ENCODE measurements around the gene RAN. TPM values are rescaled to one million over a fixed set of nuclear protein-coding genes. Genes with fewer than 3 reads are reported as not detected.

Gene RAN
- total RNA-seq, 1 donor from 2014 or later = 300 TPM

DNA sequence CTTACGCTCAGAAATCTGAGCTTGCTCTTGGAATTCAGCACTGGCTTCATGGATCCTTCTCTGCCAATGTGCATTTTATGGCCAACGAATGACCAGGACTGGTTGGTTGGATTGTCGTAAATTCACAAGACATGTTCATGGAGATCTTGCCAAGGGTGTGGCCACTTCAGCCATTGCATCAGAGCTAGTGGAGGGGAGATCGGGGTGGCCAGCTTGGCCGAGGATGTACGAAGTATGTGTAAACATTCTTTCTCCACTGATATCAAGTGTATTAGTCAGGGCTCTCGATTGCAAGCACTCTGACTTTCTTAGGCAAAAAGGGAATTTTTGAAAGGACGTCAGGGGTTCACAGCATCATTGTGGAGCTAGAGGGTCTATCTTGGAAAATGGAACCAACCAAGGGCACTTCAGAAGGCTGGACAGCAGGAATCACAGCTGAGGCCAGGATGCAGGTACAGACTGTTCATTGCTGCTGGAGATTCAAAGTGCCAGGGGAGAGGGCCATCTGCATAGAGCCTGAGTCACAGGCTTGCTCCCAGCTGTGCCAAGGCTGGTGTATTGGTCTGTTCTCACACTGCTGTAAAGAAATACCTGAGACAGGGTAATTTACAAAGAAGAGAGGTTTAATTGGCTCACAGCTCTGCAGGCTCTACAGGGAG is 49.0 kb downstream of the RAN start:
- peaks cover 5% of the 10 kb centered on the region for H3K27me3 ChIP-seq (ENCODE audit: low read depth)
- intact Hi-C loops (cut with DNase I) = no loop called here
- ATAC-seq (peak; percentile 87 to 90), DNase-seq (peak; percentile 88)
- TF ChIP-seq, protein P1, sequence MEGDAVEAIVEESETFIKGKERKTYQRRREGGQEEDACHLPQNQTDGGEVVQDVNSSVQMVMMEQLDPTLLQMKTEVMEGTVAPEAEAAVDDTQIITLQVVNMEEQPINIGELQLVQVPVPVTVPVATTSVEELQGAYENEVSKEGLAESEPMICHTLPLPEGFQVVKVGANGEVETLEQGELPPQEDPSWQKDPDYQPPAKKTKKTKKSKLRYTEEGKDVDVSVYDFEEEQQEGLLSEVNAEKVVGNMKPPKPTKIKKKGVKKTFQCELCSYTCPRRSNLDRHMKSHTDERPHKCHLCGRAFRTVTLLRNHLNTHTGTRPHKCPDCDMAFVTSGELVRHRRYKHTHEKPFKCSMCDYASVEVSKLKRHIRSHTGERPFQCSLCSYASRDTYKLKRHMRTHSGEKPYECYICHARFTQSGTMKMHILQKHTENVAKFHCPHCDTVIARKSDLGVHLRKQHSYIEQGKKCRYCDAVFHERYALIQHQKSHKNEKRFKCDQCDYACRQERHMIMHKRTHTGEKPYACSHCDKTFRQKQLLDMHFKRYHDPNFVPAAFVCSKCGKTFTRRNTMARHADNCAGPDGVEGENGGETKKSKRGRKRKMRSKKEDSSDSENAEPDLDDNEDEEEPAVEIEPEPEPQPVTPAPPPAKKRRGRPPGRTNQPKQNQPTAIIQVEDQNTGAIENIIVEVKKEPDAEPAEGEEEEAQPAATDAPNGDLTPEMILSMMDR (IDR thresholded peaks at IDR 0.05) = no peak
- H3K4me3 ChIP-seq = no peak overlapping the region
- no peaks in the 10 kb centered on the region for H3K9me3 ChIP-seq
- no peaks in the 10 kb centered on the region for H3K36me3 ChIP-seq
- H3K27ac ChIP-seq = peak overlapping the region; percentile 67
- H3K4me1 ChIP-seq = peaks cover 28% of the 10 kb centered on the region

DNA sequence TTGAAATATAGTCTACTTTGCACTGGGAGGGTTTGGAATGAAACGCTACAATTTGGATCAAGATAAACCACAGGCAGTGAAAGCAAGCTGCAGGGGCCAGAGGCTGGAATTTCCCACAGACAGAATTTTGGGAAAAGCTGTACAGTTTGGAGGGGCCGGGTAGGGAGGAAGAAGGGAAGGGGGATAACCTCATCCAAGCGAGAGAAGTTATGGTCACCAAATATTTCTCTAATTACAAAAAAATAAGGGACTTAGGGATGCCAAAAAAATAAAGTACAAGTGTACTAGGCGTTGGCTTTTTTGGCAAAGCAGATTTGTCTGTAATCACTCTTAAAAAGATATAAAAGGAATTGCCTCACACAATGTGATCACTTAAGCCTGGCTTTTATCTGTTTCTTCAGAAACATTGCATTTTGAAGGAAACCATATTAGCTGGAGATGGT is 50.7 kb downstream of the RAN start:
- intact Hi-C loops (cut with DNase I) = no loop called here
- TF ChIP-seq, protein P1 (IDR thresholded peaks at IDR 0.05) = no peak

DNA sequence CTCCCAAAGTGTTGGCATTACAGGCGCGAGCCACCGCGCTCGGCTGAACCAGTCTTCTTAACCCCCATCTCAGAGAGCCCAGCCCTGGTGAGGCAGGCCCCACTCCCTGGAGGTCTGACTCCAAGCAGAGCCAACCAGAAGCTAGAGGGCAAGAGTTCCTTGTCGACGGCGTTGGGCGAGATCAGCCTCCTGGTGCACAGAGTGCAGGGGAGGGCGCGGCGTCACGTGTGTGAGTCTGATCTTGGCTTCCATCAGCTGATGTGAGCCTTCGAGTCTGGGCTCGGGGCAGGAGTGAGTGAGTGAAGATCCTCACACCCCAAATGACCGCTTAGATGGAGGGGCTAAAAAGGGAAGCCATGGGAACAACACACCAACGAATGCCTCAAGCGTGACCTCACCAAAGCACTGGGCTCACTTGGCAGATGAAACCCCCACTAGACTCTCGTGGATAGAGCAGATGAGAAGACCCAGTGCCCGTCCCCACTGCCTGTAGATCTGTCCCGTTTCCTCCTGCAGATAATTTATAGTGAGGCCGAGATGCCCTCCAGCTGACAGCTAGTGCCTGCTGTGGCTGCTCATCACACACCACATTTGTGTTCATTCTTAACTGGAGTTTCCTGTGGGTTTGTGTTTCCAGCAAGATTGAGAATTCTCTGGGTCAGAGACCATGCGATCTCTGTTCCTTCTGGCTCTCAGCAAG is 53.2 kb downstream of the RAN start:
- H3K27me3 ChIP-seq (ENCODE audit: low read depth) = no peaks in the 10 kb centered on the region
- H3K36me3 ChIP-seq = no peaks in the 10 kb centered on the region
- H3K4me3 ChIP-seq = no peak overlapping the region
- DNase-seq = peak; percentile 61
- H3K9me3 ChIP-seq = no peaks in the 10 kb centered on the region
- H3K27ac ChIP-seq = peak overlapping the region; percentile 56
- peak in 1 of 2 donors; percentile 53 for ATAC-seq
- intact Hi-C loops (cut with DNase I) = no loop called here
- H3K4me1 ChIP-seq = peaks cover 19% of the 10 kb centered on the region
- TF ChIP-seq, protein P1 (IDR thresholded peaks at IDR 0.05) = no peak

More for the DNA sequence above, 50.7 kb downstream of the RAN start:
- peaks cover 19% of the 10 kb centered on the region for H3K4me1 ChIP-seq
- DNase-seq (no peak), ATAC-seq (no peak)
- H3K27ac ChIP-seq = no peak overlapping the region
- H3K36me3 ChIP-seq = no peaks in the 10 kb centered on the region
- H3K27me3 ChIP-seq (ENCODE audit: low read depth) = peaks cover 3% of the 10 kb centered on the region
- H3K9me3 ChIP-seq = no peaks in the 10 kb centered on the region
- H3K4me3 ChIP-seq = no peak overlapping the region

DNA sequence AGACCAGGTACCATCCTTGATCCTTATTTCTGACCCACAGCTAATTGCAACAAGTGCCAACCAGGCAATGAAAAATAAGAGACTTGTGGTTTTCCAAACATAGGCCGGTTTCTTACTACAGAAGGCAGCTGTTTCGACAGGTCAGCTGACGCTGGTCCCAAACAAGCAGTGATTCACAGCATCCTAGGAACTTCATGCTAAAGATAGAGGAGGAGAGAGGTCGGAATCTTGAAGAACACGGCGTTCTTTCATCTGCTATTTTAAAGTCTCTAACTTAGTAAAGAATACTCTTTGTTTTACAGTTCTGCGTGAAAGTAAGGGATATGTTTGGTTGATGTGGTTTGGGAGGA is 53.8 kb downstream of the RAN start:
- Histone ChIP-seq H3K4me1 (peaks cover 14% of the 10 kb centered on the region), H3K4me3 (no peak overlapping the region), H3K27me3 (ENCODE audit: low read depth) (no peaks in the 10 kb centered on the region), H3K9me3 (no peaks in the 10 kb centered on the region), H3K27ac (peak overlapping the region; percentile 56), H3K36me3 (no peaks in the 10 kb centered on the region)
- ATAC-seq (no peak), DNase-seq (no peak)
- TF ChIP-seq, protein P1 (IDR thresholded peaks at IDR 0.05) = no peak
- intact Hi-C loops (cut with DNase I) = no loop called here

Other genes with a start within 250 kb of the RAN start
- gene RIMBP2, start 155.8 kb upstream of the RAN start, total RNA-seq = 0.27 TPM
- gene STX2, start 32.8 kb upstream of the RAN start, total RNA-seq = 24.6 TPM
- gene ADGRD1, start 81.8 kb downstream of the RAN start, total RNA-seq = 108 TPM

Data from lower lobe of right lung (tissue), 2 donors.